ENCODE data around the gene SEC23A.
A peak's percentile ranks its signal among the peaks of the same experiment; 100 is the strongest.
"Not testable (repeated sequence)": the region's sequence is repeated elsewhere in the genome, so short reads cannot be mapped to it uniquely, and the experiment has no call there.

SEC23A gene

DNA sequence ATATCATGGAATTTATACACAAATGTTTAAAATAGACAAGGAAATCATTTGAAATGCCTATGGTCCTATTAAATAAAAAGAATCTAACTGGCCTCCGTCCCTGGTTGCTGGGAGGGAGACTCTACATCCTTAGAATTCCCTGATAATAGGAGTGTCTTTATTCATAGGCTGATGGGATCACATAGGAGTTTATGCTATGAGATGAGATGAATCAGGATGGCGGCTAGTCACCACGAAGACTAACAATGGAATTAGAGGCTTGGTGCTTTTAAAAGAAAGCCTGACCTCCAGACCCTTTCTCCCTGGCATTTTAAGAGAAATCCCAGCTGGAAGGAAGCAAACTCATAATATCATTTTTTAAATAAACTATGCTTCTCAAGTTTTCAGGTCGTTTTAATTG lies 69.7 kb downstream of the SEC23A start:
- no peak for DNase-seq (ENCODE audit: low read depth in 2 of 3, low spot score in 1 of 3)

DNA sequence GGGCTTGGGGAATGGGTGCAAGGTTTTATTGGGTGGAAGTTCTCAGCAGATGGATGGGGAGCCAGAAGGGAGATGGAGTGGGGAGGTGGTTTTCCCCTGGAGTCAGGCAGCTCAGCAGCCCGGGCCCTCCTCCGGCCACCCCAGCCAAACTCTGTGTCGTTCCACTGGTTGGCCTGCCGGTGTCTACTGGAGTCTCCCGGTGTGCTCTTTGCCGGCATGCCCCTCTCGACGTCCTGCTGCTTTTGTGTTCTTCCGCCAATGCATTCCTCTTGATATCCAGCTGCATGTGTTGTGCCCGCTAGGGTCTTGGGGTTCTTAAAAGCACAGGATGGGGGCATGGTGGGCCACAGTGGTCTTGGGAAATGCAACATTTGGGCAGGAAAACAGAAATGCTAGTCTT lies 72.8 kb downstream of the SEC23A start:
- DNase-seq (ENCODE audit: low read depth in 2 of 3, low spot score in 1 of 3): no peak

GRCh38 chr14:39029789-39030188 lies 73.2 kb downstream of the SEC23A start:
- DNase-seq (ENCODE audit: low read depth in 2 of 3, low spot score in 1 of 3): no peak

DNA sequence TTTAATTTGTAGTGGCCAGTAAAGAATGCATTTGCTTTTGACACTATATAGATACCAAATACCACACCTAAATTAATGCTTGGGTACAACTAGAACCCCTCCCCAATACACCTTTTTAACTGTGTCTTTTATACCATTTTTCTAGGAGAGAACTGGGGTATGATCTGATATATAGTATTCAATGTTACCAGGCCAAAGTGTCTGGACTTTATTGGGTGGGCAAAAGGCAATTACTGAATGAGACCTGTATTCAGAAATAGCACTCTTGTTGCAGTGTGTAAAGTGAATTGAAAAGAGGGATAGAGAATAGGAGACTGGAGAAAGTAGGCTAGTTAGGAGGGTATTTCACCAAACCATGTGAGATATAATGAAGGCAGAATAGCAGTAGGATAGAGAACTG lies 74.4 kb downstream of the SEC23A start:
- DNase-seq (ENCODE audit: low read depth in 2 of 3, low spot score in 1 of 3): no peak

- DNase-seq (ENCODE audit: low read depth in 2 of 3, low spot score in 1 of 3): no peak
These were observed 77.0 kb downstream of the SEC23A start for GRCh38 chr14:39025810-39026627.

DNA sequence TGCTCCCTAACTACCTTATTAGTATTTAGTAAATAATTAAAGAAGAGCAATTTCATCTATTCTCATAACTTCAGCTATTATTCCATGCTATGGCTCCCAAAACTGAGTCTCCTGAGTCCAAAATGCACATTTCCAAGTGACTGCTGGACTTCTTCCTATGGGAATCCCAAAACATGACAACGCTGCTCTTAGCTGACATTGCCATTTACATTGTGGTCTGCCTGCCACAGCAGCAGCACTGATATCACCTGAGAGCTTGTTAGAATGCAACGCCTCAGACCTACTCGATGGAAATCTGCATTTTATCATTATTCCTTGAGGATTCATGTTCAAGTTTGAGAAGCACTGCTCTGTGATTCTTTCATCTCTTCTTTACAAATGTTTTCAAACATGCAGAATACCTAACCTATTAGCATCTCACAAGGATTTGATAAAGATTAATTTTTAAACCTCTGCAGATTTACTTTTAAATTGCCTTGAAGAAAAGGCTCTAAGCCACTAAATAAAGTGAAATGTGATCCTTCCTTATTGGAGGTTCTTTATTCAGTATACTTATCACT lies 77.7 kb downstream of the SEC23A start:
- no peak for DNase-seq (ENCODE audit: low read depth in 2 of 3, low spot score in 1 of 3)

DNA sequence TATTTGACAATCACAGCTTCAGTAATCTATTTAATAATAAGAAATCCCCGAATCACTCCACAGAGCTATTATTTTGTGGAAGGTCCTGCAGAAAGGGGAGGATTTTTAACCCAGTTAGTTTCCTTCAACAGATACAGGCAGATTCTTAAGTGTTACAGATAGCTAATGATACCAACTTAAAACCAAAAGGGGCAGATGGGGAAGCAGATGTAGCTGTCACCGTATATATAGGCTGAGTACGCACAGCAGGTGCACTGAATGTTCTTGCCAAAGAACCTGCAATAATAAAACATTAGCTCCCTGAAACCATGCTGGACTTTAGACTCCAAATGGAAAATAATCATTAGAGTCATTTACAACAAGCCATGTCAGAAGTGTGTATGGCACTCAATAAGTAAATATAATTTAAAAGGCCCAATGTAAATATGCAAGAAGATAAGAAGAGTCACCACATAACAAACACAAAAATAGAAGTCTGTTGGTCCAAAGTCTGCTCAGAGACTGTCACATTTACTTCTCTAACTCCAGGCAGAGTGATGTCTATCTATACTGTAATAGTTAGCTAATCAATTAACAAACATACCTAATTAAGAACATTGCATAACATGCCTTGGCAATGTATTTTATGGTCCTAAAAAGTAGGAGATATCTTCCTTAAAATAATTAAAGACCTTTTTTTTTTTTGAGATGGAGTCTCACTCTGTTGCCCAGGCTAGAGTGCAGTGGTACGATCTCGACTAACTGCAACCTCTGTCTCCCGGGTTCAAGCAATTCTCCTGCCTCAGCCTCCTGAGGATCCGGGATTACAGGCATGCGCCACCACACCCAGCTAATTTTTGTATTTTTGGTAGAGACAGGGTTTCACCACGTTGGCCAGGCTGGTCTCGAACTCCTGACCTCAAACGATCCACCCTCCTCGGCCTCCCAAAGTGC lies 78.8 kb downstream of the SEC23A start:
- DNase-seq (ENCODE audit: low read depth in 2 of 3, low spot score in 1 of 3): no peak

- not testable (repeated sequence) for DNase-seq (ENCODE audit: low read depth in 2 of 3, low spot score in 1 of 3)
These were observed 85.7 kb downstream of the SEC23A start for GRCh38 chr14:39017096-39018016.

DNA sequence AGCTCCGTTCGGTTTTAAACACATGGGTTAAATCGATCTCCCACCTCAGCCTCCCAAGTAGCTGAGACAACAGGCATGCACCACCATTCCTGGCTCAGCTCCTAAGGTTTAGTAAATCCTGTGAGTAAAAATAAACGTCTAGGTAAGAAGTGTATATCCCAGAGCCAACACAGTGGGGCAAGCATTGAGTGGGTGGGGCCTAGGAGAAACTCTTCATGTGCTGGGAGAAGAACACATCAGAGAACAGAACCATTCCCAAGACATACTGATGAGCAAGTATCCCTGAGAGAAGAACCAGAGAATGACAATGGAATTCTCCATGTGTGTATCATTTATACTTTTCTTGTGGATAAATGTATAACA lies 86.3 kb downstream of the SEC23A start:
- no peak for DNase-seq (ENCODE audit: low read depth in 2 of 3, low spot score in 1 of 3)

DNA sequence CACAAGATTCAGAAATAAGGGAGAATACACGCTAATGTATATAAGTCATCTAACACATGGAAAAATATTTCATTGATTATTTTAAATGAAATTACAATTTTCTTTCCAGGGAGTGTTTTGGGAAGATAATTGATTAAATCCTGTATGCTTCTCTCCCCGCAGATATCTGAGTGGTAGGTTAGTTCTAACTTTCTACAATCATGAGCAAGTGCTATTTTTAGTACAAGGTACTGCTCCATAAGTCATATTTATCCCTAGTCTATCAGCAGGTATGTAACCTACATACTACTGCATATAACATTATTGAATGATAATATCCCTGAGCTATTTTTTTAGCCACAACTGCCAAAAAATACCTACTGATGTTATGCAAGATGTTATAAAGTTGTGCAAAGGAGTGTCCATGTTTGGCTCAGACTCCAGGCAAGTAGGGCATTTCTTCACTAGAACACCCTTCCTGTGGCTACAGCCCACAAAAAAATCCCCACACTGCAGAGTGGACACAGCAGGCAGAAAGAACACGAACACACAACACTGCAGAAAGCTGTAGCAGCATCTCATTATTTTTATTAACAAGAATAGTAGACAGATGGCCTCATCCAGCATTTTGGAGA lies 87.0 kb downstream of the SEC23A start:
- no peak for DNase-seq (ENCODE audit: low read depth in 2 of 3, low spot score in 1 of 3)

DNA sequence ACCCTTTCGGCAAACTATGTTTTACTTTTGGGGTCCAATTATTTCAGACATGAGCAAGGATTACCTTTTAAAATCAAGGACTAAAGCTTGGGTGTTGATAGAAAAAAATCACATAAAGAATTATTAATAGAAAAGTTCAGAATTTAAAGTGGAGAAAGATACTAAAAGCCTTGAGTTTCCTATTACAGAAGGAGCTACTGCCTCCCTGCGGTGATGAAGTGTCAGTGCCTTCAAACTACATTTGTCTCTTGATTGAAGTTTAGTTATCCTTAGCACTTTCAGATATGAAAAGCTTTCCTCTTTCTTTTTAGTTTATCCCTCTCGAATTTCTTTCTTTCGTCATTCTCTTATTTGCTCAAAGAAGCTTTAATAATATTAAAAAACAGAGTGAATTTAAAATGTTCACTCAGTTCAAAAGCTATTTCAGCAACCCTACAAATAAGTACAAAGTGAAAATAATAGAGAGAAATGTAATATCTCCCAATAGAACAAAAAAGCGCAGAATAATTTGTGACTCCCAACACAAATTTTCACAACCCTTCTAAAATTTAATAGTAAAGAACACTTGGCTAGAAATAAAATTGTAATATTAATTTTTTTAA lies 87.6 kb downstream of the SEC23A start:
- peak in 1 of 3 donors; percentile 9 for DNase-seq (ENCODE audit: low read depth in 2 of 3, low spot score in 1 of 3)

DNA sequence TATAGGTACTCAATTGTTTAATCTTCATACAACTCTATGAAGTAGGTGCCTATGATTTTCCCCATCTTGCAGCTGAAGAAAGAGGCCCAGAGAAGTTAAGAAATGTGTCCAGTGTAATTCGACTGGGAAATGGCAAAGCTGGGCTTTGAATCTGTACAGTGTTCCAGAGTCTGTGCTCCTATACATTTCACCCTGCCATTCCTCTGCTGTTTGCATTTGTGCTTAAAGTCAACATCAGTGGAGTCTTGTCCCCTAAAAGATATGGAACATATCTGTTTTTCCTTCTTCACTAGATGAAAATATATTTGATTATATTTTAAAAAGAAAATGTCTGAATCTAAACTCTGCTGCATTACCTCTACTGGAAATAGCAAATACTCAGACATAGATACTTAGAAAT lies 88.6 kb downstream of the SEC23A start:
- no peak for DNase-seq (ENCODE audit: low read depth in 2 of 3, low spot score in 1 of 3)

GRCh38 chr14:39008965-39009364 lies 94.1 kb downstream of the SEC23A start:
- not testable (repeated sequence) for DNase-seq (ENCODE audit: low read depth in 2 of 3, low spot score in 1 of 3)

DNA sequence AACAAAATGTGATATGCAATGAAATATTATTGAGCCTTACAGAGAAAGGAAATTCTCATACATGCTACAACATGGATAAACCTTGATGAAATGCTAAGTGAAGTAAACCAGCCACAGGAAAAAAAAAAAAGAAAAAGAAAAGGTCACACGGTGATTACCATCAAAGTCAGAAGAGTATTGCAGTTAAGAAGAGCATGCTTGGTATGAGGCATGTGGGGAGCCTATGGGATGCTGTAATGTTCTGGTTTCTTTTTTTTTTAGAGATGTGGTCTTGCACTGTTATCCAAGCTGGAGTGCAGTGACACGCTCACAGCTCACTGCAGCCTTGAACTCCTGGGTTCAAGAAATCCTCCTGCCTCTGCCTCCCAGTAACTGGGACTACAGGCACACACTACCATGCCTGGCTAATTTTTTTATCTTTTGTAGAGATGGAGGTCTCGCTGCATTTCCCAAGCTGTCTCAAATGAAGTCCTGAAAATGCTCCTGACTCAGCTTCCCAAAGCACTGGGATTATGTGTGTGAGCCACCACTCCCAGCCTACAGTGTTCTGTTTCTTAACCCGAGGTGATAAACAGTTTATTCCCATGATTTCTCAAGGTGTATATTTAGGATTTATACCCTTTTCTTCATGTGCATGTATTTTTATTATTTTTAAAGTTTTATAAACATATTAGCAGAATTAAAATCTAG lies 96.2 kb downstream of the SEC23A start:
- DNase-seq (ENCODE audit: low read depth in 2 of 3, low spot score in 1 of 3): no peak

- DNase-seq (ENCODE audit: low read depth in 2 of 3, low spot score in 1 of 3): no peak
These were observed 97.8 kb downstream of the SEC23A start for GRCh38 chr14:39005044-39005880.

GRCh38 chr14:38999949-39000348 lies 103.1 kb downstream of the SEC23A start:
- DNase-seq (ENCODE audit: low read depth in 2 of 3, low spot score in 1 of 3): no peak

GRCh38 chr14:38994731-38995130 lies 108.3 kb downstream of the SEC23A start:
- DNase-seq (ENCODE audit: low read depth in 2 of 3, low spot score in 1 of 3): no peak

DNA sequence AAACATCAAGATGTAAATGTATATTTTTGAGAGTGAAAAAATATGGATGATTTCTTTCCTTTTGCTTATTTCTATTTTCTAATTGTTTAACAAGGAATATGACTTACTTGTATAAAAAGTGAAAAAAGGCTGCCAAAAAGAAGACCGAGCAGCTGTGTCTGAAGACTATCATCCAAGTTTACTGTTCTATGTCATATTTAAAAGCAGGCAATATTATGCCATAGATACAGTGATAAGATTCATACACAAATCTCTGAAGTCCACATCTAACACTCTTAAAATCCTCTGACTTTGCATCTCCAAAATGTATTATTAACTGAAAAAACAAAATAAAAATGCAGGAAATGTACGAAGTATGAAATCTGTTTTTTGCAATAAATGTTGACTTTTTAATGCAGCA lies 109.1 kb downstream of the SEC23A start:
- no peak for DNase-seq (ENCODE audit: low read depth in 2 of 3, low spot score in 1 of 3)

Measured in stimulated activated CD4-positive, alpha-beta T cell treated with anti-CD3 and anti-CD28 coated beads, Interleukin-12 subunit alpha, Interleukin-12 subunit beta, amount 100 ng/mL, for 48 hours (primary cell).